IMR-90 (cell line): ENCODE results near the gene METTL15. TPM values are rescaled to one million over a fixed set of nuclear protein-coding genes. Genes with fewer than 3 reads are reported as not detected.

Experiments
- ATAC-seq: fragments of 200-7000 bp; cut with Tn5 transposase; 2 replicates; pipeline ENCODE4 v1.9.1; 2020; ENCODE audit warnings: low read depth, mild to moderate bottlenecking, moderate library complexity
- BruUV-seq: library from RNA; stranded (reverse); fragments of 400-500 nt; replicated peaks from 2 replicates; lab custom pipeline; 2021; lab: Mats Ljungman, UMichigan
- CTCF ChIA-PET: fragments of 300-600 bp; formaldehyde crosslinking; extraction: SDS; loops from one replicate; lab custom pipeline; 2021; ENCODE audit warnings: antibody characterized with exemption; lab: Yijun Ruan, JAX
- POLR2A ChIA-PET: fragments of 300-600 bp; sonication (Branson Sonifier 250); formaldehyde crosslinking; loops from one replicate; lab custom pipeline; 2022; ENCODE audit warnings: antibody characterized with exemption; ENCODE audit not compliant: unreplicated experiment; lab: Charles Lee
- DNase-seq: peaks from one replicate; pipeline ENCODE4 v3.0.0; 2013
- H2AFZ ChIP-seq: replicated peaks from 2 replicates; pipeline ENCODE3; 2013; ENCODE audit warnings: low read length, mild to moderate bottlenecking; ENCODE audit not compliant: poor library complexity
- H2AK5ac ChIP-seq: 2 replicates; pipeline ENCODE4 v1.6.1; 2013; ENCODE audit warnings: low read depth, low read length, inconsistent platforms
- H2AK9ac ChIP-seq: replicated peaks from 2 replicates; pipeline ENCODE3; 2013; ENCODE audit warnings: mild to moderate bottlenecking, low read depth, low read length, moderate library complexity; ENCODE audit not compliant: poor library complexity
- H2BK120ac ChIP-seq: 2 replicates; pipeline ENCODE4 v1.6.1; 2013; ENCODE audit warnings: low read depth, low read length, inconsistent platforms
- H2BK15ac ChIP-seq: 3 replicates; pipeline ENCODE4 v1.6.1; 2013; ENCODE audit warnings: low read depth, low read length, inconsistent platforms
- H2BK20ac ChIP-seq: 2 replicates; pipeline ENCODE4 v1.6.1; 2013; ENCODE audit warnings: low read depth, mild to moderate bottlenecking, inconsistent platforms, low read length, moderate library complexity
- H2BK5ac ChIP-seq: 2 replicates; pipeline ENCODE4 v1.6.1; 2013; ENCODE audit warnings: mild to moderate bottlenecking, low read depth, low read length, inconsistent platforms; ENCODE audit not compliant: poor library complexity, severe bottlenecking
- H3K14ac ChIP-seq: replicated peaks from 2 replicates; pipeline ENCODE4 v1.6.1; 2013; ENCODE audit warnings: low read depth, low read length, inconsistent platforms
- H3K18ac ChIP-seq: 2 replicates; pipeline ENCODE4 v1.6.1; 2013; ENCODE audit warnings: low read depth, low read length, control low read depth
- H3K23ac ChIP-seq: 2 replicates; pipeline ENCODE4 v1.6.1; 2013; ENCODE audit warnings: low read depth, low read length, inconsistent platforms
- H3K27ac ChIP-seq: 2 replicates; pipeline ENCODE4 v1.5.1; 2013; ENCODE audit warnings: mild to moderate bottlenecking, control low read depth, low read length; ENCODE audit not compliant: insufficient read depth
- H3K27me3 ChIP-seq: 2 replicates; pipeline ENCODE4 v1.6.1; 2013; ENCODE audit warnings: low read length; ENCODE audit not compliant: control insufficient read depth, insufficient read depth
- H3K36me3 ChIP-seq: 2 replicates; pipeline ENCODE4 v1.6.1; 2013; ENCODE audit warnings: low read length, mixed read lengths; ENCODE audit not compliant: control insufficient read depth, insufficient read depth
- H3K4ac ChIP-seq: 2 replicates; pipeline ENCODE4 v1.6.1; 2013; ENCODE audit warnings: low read depth, low read length, inconsistent platforms
- H3K4me1 ChIP-seq: 2 replicates; pipeline ENCODE4 v1.6.1; 2013; ENCODE audit warnings: low read length, mixed read lengths; ENCODE audit not compliant: control insufficient read depth, insufficient read depth
- H3K4me2 ChIP-seq: 2 replicates; pipeline ENCODE4 v1.6.1; 2013; ENCODE audit warnings: low read depth, mild to moderate bottlenecking, control low read depth, low read length, moderate library complexity
- H3K4me3 ChIP-seq: 2 replicates; pipeline ENCODE4 v1.5.1; 2013; ENCODE audit warnings: low read depth, mild to moderate bottlenecking, control low read depth, low read length, moderate library complexity; ENCODE audit not compliant: insufficient read depth
- H3K56ac ChIP-seq: 2 replicates; pipeline ENCODE4 v1.6.1; 2013; ENCODE audit warnings: low read length, inconsistent platforms; ENCODE audit not compliant: insufficient read depth; ENCODE audit errors: extremely low read depth
- H3K79me1 ChIP-seq, 2 experiments: 2 replicates each; pipeline ENCODE4 v1.6.1; 2013; ENCODE audit warnings: low read length in 2 of 2, inconsistent platforms in 1 of 2, low read depth in 1 of 2
- H3K9ac ChIP-seq: 2 replicates; pipeline ENCODE4 v1.6.1; 2013; ENCODE audit warnings: low read depth, low read length, control low read depth
- H3K9me1 ChIP-seq: 2 replicates; pipeline ENCODE4 v1.6.1; 2013; ENCODE audit warnings: low read length, inconsistent platforms; ENCODE audit not compliant: insufficient read depth
- H3K9me3 ChIP-seq: 2 replicates; pipeline ENCODE4 v1.6.1; 2013; ENCODE audit warnings: low read length; ENCODE audit not compliant: control insufficient read depth, insufficient read depth
- H4K20me1 ChIP-seq: 2 replicates; pipeline ENCODE4 v1.6.1; 2013; ENCODE audit warnings: low read length, inconsistent platforms; ENCODE audit not compliant: insufficient read depth
- H4K5ac ChIP-seq: 2 replicates; pipeline ENCODE4 v1.6.1; 2013; ENCODE audit warnings: mild to moderate bottlenecking, low read depth, low read length, control low read depth
- H4K8ac ChIP-seq, 2 experiments: 2 replicates each; pipeline ENCODE4 v1.6.1; 2013; ENCODE audit warnings: low read depth in 2 of 2, low read length in 2 of 2, control low read depth in 1 of 2, inconsistent platforms in 1 of 2
- H4K91ac ChIP-seq: 2 replicates; pipeline ENCODE4 v1.6.1; 2013; ENCODE audit warnings: low read depth, low read length, inconsistent platforms; ENCODE audit not compliant: insufficient read depth
- BHLHE40 ChIP-seq: fragments of 150-350 bp; IDR thresholded peaks from 2 replicates; pipeline ENCODE4 v1.6.1; 2016; ENCODE audit warnings: mild to moderate bottlenecking, low read depth, low read length
- CEBPB ChIP-seq: IDR thresholded peaks from 2 replicates; pipeline ENCODE4 v1.6.1; 2012; ENCODE audit warnings: low read depth, low read length, improper control_type of control experiment
- ELK1 ChIP-seq: fragments of 150-350 bp; IDR thresholded peaks from 2 replicates; pipeline ENCODE4 v1.6.1; 2016; ENCODE audit warnings: low read depth, mild to moderate bottlenecking, low read length, moderate library complexity, borderline replicate concordance
- MAZ ChIP-seq: IDR thresholded peaks from 2 replicates; pipeline ENCODE4 v1.6.1; 2012; ENCODE audit warnings: low read depth, mild to moderate bottlenecking, low read length, improper control_type of control experiment, moderate library complexity, borderline replicate concordance
- RCOR1 ChIP-seq: IDR thresholded peaks from 2 replicates; pipeline ENCODE4 v1.6.1; 2012; ENCODE audit warnings: mild to moderate bottlenecking, low read length, improper control_type of control experiment; ENCODE audit not compliant: insufficient replicate concordance
- WGBS, 2 experiments: methylation state at CpG; one replicate each; pipeline versions ENCODE4 v1.1.5 to v1.1.7; 2013; ENCODE audit warnings: missing lambda C conversion rate in 2 of 2; ENCODE audit not compliant: insufficient read length in 1 of 2; ENCODE audit errors: extremely low coverage in 2 of 2; 5-methylcytosine and 5-hydroxymethylcytosine counted together
- dilution Hi-C: fragments of 300-500 bp; cut with HindIII; formaldehyde crosslinking; loops from one replicate; pipeline ENCODE4 v1.14.3; 2018; ENCODE audit warnings: low sequenced_read_pairs; ENCODE audit not compliant: unreplicated experiment
- in situ Hi-C: fragments of 300-500 bp; cut with MboI; formaldehyde crosslinking; loops from 3 replicates; pipeline ENCODE4 v1.14.3; 2019; ENCODE audit warnings: low sequenced_read_pairs, inconsistent platforms, mixed read lengths
- intact Hi-C: fragments of 100-400 bp; cut with micrococcal nuclease; formaldehyde crosslinking; loops from 2 replicates; pipeline ENCODE4 v1.10.0; 2022
- polyA plus RNA-seq, 3 experiments: library from polyadenylated mRNA; depleted of rRNA; stranded (reverse); fragments of >200 nt; gene quantifications; 2 replicates each; pipeline ENCODE4 v1.2.3, GENCODE V29; 2012; ENCODE audit warnings: low replicate concordance in 1 of 3
- total RNA-seq: library from RNA; depleted of rRNA; stranded (reverse); fragments of >200 nt; gene quantifications from 2 replicates; pipeline ENCODE4 v1.2.3, GENCODE V29; 2012

METTL15 gene
- total and polyA plus RNA-seq, 2 of the 4 experiments (the other 2 are of a cell fraction), result 6.5 to 30.5 TPM

- peak overlapping the region; percentile 10; the same call in 1 of the 2 replicates for H4K91ac ChIP-seq
- no peak overlapping the region for H2AK5ac ChIP-seq
- H3K23ac ChIP-seq, result no peak overlapping the region
- H3K27me3 ChIP-seq, result no peaks in the 10 kb centered on the region
- H3K79me1 ChIP-seq, result no peaks in the 10 kb centered on the region
- H3K27ac ChIP-seq, result no peak overlapping the region
- no TSS peak for BruUV-seq
- ATAC-seq (no peak), DNase-seq (no peak)
- H2AFZ ChIP-seq, result no peak overlapping the region
- TF ChIP-seq RCOR1 (no peak), CEBPB (no peak), ELK1 (no peak), BHLHE40 (no peak), MAZ (no peak)
- H3K9ac ChIP-seq, result no peak overlapping the region
- 0 out of 3 replicates have a peak overlapping the region, but pooled peaks have one; percentile 37 for H2BK15ac ChIP-seq
- CTCF ChIA-PET, result no interaction called here
- peak overlapping the region; percentile 21; the same call in 1 of the 2 replicates for H2BK120ac ChIP-seq
- H3K4me2 ChIP-seq, result no peak overlapping the region
- no peaks in the 10 kb centered on the region for H3K36me3 ChIP-seq
- dilution Hi-C loops (no loop called here), in situ Hi-C loops (no loop called here), intact Hi-C loops (loop anchor here (10.0 kb wide), 2 partner anchors 347 to 987 kb away; no protein-coding TSS in a partner anchor)
- H3K4me3 ChIP-seq, result no peak overlapping the region
- H2BK5ac ChIP-seq, result no peak overlapping the region
- H3K56ac ChIP-seq, result no peak overlapping the region
- 0 out of 2 replicates have a peak overlapping the region, but pooled peaks have one; percentile 29 for H3K14ac ChIP-seq
- H4K20me1 ChIP-seq, result no peaks in the 10 kb centered on the region
- H2AK9ac ChIP-seq, result no peak overlapping the region
- WGBS, 2 experiments, result 89% methylated on average over 3 of the region's 5 CpGs; no CpG with 5 or more reads in 1 of the 2 experiments
- H3K4ac ChIP-seq, result no peak overlapping the region
- H4K5ac ChIP-seq, result no peak overlapping the region; the same call in 1 of the 2 replicates
- H2BK20ac ChIP-seq, result no peak overlapping the region
- H3K4me1 ChIP-seq, result no peaks in the 10 kb centered on the region
- POLR2A ChIA-PET, result no interaction called here
- peak overlapping the region; percentile 46; the same call in 1 of the 2 replicates for H3K18ac ChIP-seq
- H3K9me1 ChIP-seq, result peaks cover under 1% of the 10 kb centered on the region; the same call in 1 of the 2 replicates
- H3K9me3 ChIP-seq, result no peaks in the 10 kb centered on the region
- no peak overlapping the region for H4K8ac ChIP-seq
Observed at GRCh38 chr11:28347371-28347770, 239.2 kb downstream of the METTL15 start.
